ENCODE results near the gene DMAC2. TPM values are rescaled to one million over a fixed set of nuclear protein-coding genes. Genes with fewer than 3 reads are reported as not detected.

DMAC2 gene
- total RNA-seq, 4 donors from 2014 or later = 37.6 to 67.0 (median 51.4) TPM

- TF ChIP-seq CTCF (IDR thresholded peaks at IDR 0.05) = peak in 1 of 4 experiments; percentile 14
- no peak for TF ChIP-seq POLR2A (IDR thresholded peaks at IDR 0.05)
- TF ChIP-seq POLR2AphosphoS5 (IDR thresholded peaks at IDR 0.05) = no peak
- TF ChIP-seq EP300 (IDR thresholded peaks at IDR 0.05) = no peak
- peaks cover 0 to 65% of the 10 kb centered on the region in 2 donors for H3K36me3 ChIP-seq
- no peaks in the 10 kb centered on the region for H3K27me3 ChIP-seq
- peak overlapping the region; percentile 37 to 57 for H3K4me3 ChIP-seq
- H3K9me3 ChIP-seq = no peaks in the 10 kb centered on the region
- WGBS, 2 donors (ENCODE audit: low coverage in 1 of 2) = 3% methylated on average over 16 to 19 of the region's 23 CpGs
- peak overlapping the region; percentile 19 to 88 (median 85) for H3K27ac ChIP-seq
- ATAC-seq = peak; percentile 63
- peaks cover 0 to 40% (median 20%) of the 10 kb centered on the region in 3 donors for H3K4me1 ChIP-seq
These were observed 11.8 kb downstream of the DMAC2 start for GRCh38 chr19:41427647-41428480.

- WGBS, 2 donors (ENCODE audit: low coverage in 1 of 2) = 9% methylated on average over 6 of the region's 19 CpGs; no CpG with 5 or more reads in 1 of the 2 donors
- Histone ChIP-seq H3K36me3 (peaks cover 0 to 65% of the 10 kb centered on the region in 2 donors), H3K27ac (peak within 1 kb of the TSS; percentile 44 to 88 (median 85)), H3K27me3 (no peaks in the 10 kb centered on the region), H3K4me3 (peak within 1 kb of the TSS; percentile 37 to 57), H3K9me3 (no peaks in the 10 kb centered on the region), H3K4me1 (peaks cover 0 to 40% (median 20%) of the 10 kb centered on the region in 3 donors)
- ATAC-seq = peak; percentile 94
- peak; percentile 59 for TF ChIP-seq POLR2AphosphoS5 (IDR thresholded peaks at IDR 0.05)
- no peak for TF ChIP-seq EP300 (IDR thresholded peaks at IDR 0.05)
- peak in 1 of 2 donors; percentile 27 for TF ChIP-seq POLR2A (IDR thresholded peaks at IDR 0.05)
- no peak for TF ChIP-seq CTCF (IDR thresholded peaks at IDR 0.05)
These were observed 12.6 kb downstream of the DMAC2 start, which contains the start of gene B3GNT8 for GRCh38 chr19:41426952-41427646. Gene B3GNT8, minus strand, starts transcription at chr19:41427374. Its CDS starts 596 bp downstream, at chr19:41426778.

- no peak for TF ChIP-seq POLR2AphosphoS5 (IDR thresholded peaks at IDR 0.05)
- Histone ChIP-seq H3K27ac (peak overlapping the region in 3 of 4 donors; percentile 85 to 88 (median 85)), H3K4me1 (peaks cover 0 to 40% (median 20%) of the 10 kb centered on the region in 3 donors), H3K9me3 (no peaks in the 10 kb centered on the region), H3K4me3 (peak overlapping the region; percentile 37 to 57), H3K36me3 (peaks cover 0 to 65% of the 10 kb centered on the region in 2 donors), H3K27me3 (no peaks in the 10 kb centered on the region)
- no peak for ATAC-seq
- 0% methylated on average over 1 of the region's 36 CpGs; no CpG with 5 or more reads in 1 of the 2 donors for WGBS, 2 donors (ENCODE audit: low coverage in 1 of 2)
These were observed 13.4 kb downstream of the DMAC2 start for GRCh38 chr19:41426116-41426841.

GRCh38 chr19:41425174-41426115, 14.3 kb downstream of the DMAC2 start:
- WGBS, 2 donors (ENCODE audit: low coverage in 1 of 2) = 67 to 97% methylated on average over 1 to 7 of the region's 28 CpGs
- Histone ChIP-seq H3K4me1 (peaks cover 0 to 40% (median 20%) of the 10 kb centered on the region in 3 donors), H3K4me3 (no peak overlapping the region), H3K36me3 (peaks cover 0 to 65% of the 10 kb centered on the region in 2 donors), H3K27me3 (no peaks in the 10 kb centered on the region), H3K27ac (peak overlapping the region in 1 of 4 donors; percentile 85), H3K9me3 (no peaks in the 10 kb centered on the region)
- TF ChIP-seq POLR2A (IDR thresholded peaks at IDR 0.05) (no peak), CTCF (IDR thresholded peaks at IDR 0.05) (no peak), POLR2AphosphoS5 (IDR thresholded peaks at IDR 0.05) (no peak), EP300 (IDR thresholded peaks at IDR 0.05) (no peak)
- ATAC-seq = no peak
